ENCODE measurements around the gene TMEM187.

TMEM187 gene

GRCh38 chrX:153953342-153953830 lies 19.2 kb upstream of the TMEM187 start:
- Histone ChIP-seq H3K4me2 (ENCODE audit: low read length) (no peak overlapping the region), H3K9ac (ENCODE audit: low read length) (no peak overlapping the region), H3K4ac (ENCODE audit: low read depth, low read length) (no peak overlapping the region), H3K79me2 (ENCODE audit: control insufficient read depth, insufficient read depth, low read length, poor library complexity) (no peaks in the 10 kb centered on the region), H2AFZ (ENCODE audit: insufficient read depth, low read length, poor library complexity) (no peak overlapping the region), H3K9me3 (ENCODE audit: insufficient read depth, low read depth, low read length) (no peaks in the 10 kb centered on the region), H3K36me3 (ENCODE audit: control insufficient read depth in 1 of 2, insufficient read depth in 2 of 2, low read length in 2 of 2) (peaks cover 97 to 100% of the 10 kb centered on the region in 2 experiments), H3K27ac (ENCODE audit: low read depth, low read length) (no peak overlapping the region), H2BK5ac (ENCODE audit: low read depth, low read length, poor library complexity) (no peak overlapping the region), H3K79me1 (ENCODE audit: low read length) (no peaks in the 10 kb centered on the region), H3K23ac (ENCODE audit: low read length) (no peak overlapping the region), H2BK120ac (ENCODE audit: insufficient read depth, low read length, poor library complexity) (no peak overlapping the region), H4K12ac (ENCODE audit: low read depth, low read length) (no peak overlapping the region), H2AK5ac (ENCODE audit: low read length) (no peak overlapping the region), H3K27me3 (ENCODE audit: insufficient read depth, low read length) (no peaks in the 10 kb centered on the region), H3K4me1 (ENCODE audit: control insufficient read depth in 1 of 2, insufficient read depth in 2 of 2, low read length in 2 of 2) (no peaks in the 10 kb centered on the region), H3K4me3 (ENCODE audit: low read depth, low read length) (no peak overlapping the region), H4K8ac (ENCODE audit: low read depth, low read length) (no peak overlapping the region), H4K91ac (ENCODE audit: low read depth, low read length) (no peak overlapping the region), H3K14ac (ENCODE audit: low read length) (no peak overlapping the region), H2BK12ac (ENCODE audit: low read length) (no peak overlapping the region), H3K18ac (ENCODE audit: low read length) (no peak overlapping the region)
- no CpG with 5 or more reads among the region's 33 CpGs for WGBS (ENCODE audit: extremely low coverage, insufficient coverage, insufficient read length)
- peak; percentile 27 to 88 for DNase-seq

DNA sequence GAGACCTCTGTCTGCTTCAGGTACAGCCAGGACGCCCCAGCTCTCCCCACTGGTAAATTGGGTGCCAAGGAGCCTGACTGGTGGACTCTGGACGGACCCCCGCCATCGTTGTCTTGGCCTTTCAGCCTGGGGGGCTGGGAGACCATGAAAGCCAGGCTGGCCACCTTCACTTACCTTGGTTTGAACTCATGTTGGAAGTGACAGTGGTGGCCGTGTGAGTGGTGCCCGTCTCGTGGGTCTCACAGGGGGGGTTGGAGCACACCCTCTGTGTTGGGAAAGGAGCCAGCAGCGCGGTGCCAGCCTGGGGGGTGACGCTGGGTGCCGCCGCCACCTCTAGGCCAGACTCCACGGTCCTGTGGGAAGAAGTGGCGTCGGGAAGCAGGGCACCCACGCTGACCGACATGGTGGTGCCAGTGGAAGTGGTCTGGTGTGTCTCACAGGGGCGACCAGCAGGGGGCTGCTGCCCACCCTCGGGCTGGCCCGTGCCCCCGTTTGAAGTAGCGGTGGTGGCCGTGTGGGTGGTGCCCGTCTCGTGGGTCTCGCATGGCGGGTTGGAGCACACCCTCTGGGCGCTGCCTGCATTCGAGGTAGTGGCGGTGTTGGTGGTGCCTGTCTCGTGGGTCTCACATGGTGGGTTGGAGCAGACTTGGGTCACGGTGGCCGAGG lies 18.5 kb upstream of the TMEM187 start:
- H3K79me1 ChIP-seq (ENCODE audit: low read length) = no peaks in the 10 kb centered on the region

GRCh38 chrX:153954558-153955227 lies 17.9 kb upstream of the TMEM187 start:
- peaks cover 100% of the 10 kb centered on the region in 2 experiments for H3K36me3 ChIP-seq (ENCODE audit: control insufficient read depth in 1 of 2, insufficient read depth in 2 of 2, low read length in 2 of 2)
- H2BK12ac ChIP-seq (ENCODE audit: low read length) = no peak overlapping the region
- no peak overlapping the region for H3K4ac ChIP-seq (ENCODE audit: low read depth, low read length)
- no peaks in the 10 kb centered on the region for H3K4me1 ChIP-seq (ENCODE audit: control insufficient read depth in 1 of 2, insufficient read depth in 2 of 2, low read length in 2 of 2)
- no peak overlapping the region for H4K91ac ChIP-seq (ENCODE audit: low read depth, low read length)
- H3K23ac ChIP-seq (ENCODE audit: low read length) = no peak overlapping the region
- no peak overlapping the region for H2BK120ac ChIP-seq (ENCODE audit: insufficient read depth, low read length, poor library complexity)
- no peak for DNase-seq
- H3K4me2 ChIP-seq (ENCODE audit: low read length) = no peak overlapping the region
- H3K27ac ChIP-seq (ENCODE audit: low read depth, low read length) = no peak overlapping the region
- H2BK5ac ChIP-seq (ENCODE audit: low read depth, low read length, poor library complexity) = no peak overlapping the region
- H4K12ac ChIP-seq (ENCODE audit: low read depth, low read length) = no peak overlapping the region
- no peak overlapping the region for H2AK5ac ChIP-seq (ENCODE audit: low read length)
- WGBS (ENCODE audit: extremely low coverage, insufficient coverage, insufficient read length) = no CpG with 5 or more reads among the region's 44 CpGs
- H3K14ac ChIP-seq (ENCODE audit: low read length) = no peak overlapping the region
- H3K79me1 ChIP-seq (ENCODE audit: low read length) = no peaks in the 10 kb centered on the region
- H2AFZ ChIP-seq (ENCODE audit: insufficient read depth, low read length, poor library complexity) = no peak overlapping the region
- H3K18ac ChIP-seq (ENCODE audit: low read length) = no peak overlapping the region
- no peak overlapping the region for H4K8ac ChIP-seq (ENCODE audit: low read depth, low read length)
- no peaks in the 10 kb centered on the region for H3K79me2 ChIP-seq (ENCODE audit: control insufficient read depth, insufficient read depth, low read length, poor library complexity)
- H3K9me3 ChIP-seq (ENCODE audit: insufficient read depth, low read depth, low read length) = no peaks in the 10 kb centered on the region
- H3K4me3 ChIP-seq (ENCODE audit: low read depth, low read length) = no peak overlapping the region
- H3K9ac ChIP-seq (ENCODE audit: low read length) = no peak overlapping the region
- no peaks in the 10 kb centered on the region for H3K27me3 ChIP-seq (ENCODE audit: insufficient read depth, low read length)

More for the DNA sequence above, 18.5 kb upstream of the TMEM187 start:
- Histone ChIP-seq H2BK120ac (ENCODE audit: insufficient read depth, low read length, poor library complexity) (no peak overlapping the region), H3K18ac (ENCODE audit: low read length) (no peak overlapping the region), H4K12ac (ENCODE audit: low read depth, low read length) (no peak overlapping the region), H3K4me1 (ENCODE audit: control insufficient read depth in 1 of 2, insufficient read depth in 2 of 2, low read length in 2 of 2) (no peaks in the 10 kb centered on the region), H4K91ac (ENCODE audit: low read depth, low read length) (no peak overlapping the region), H2BK5ac (ENCODE audit: low read depth, low read length, poor library complexity) (no peak overlapping the region), H3K27ac (ENCODE audit: low read depth, low read length) (no peak overlapping the region), H2AFZ (ENCODE audit: insufficient read depth, low read length, poor library complexity) (no peak overlapping the region), H2BK12ac (ENCODE audit: low read length) (no peak overlapping the region), H3K4ac (ENCODE audit: low read depth, low read length) (no peak overlapping the region), H3K9ac (ENCODE audit: low read length) (no peak overlapping the region), H3K27me3 (ENCODE audit: insufficient read depth, low read length) (no peaks in the 10 kb centered on the region), H3K4me3 (ENCODE audit: low read depth, low read length) (no peak overlapping the region), H2AK5ac (ENCODE audit: low read length) (no peak overlapping the region), H3K4me2 (ENCODE audit: low read length) (no peak overlapping the region), H3K14ac (ENCODE audit: low read length) (no peak overlapping the region), H4K8ac (ENCODE audit: low read depth, low read length) (no peak overlapping the region), H3K36me3 (ENCODE audit: control insufficient read depth in 1 of 2, insufficient read depth in 2 of 2, low read length in 2 of 2) (peaks cover 99 to 100% of the 10 kb centered on the region in 2 experiments), H3K23ac (ENCODE audit: low read length) (no peak overlapping the region), H3K9me3 (ENCODE audit: insufficient read depth, low read depth, low read length) (no peaks in the 10 kb centered on the region), H3K79me2 (ENCODE audit: control insufficient read depth, insufficient read depth, low read length, poor library complexity) (no peaks in the 10 kb centered on the region)
- no CpG with 5 or more reads among the region's 33 CpGs for WGBS (ENCODE audit: extremely low coverage, insufficient coverage, insufficient read length)
- no peak for DNase-seq

DNA sequence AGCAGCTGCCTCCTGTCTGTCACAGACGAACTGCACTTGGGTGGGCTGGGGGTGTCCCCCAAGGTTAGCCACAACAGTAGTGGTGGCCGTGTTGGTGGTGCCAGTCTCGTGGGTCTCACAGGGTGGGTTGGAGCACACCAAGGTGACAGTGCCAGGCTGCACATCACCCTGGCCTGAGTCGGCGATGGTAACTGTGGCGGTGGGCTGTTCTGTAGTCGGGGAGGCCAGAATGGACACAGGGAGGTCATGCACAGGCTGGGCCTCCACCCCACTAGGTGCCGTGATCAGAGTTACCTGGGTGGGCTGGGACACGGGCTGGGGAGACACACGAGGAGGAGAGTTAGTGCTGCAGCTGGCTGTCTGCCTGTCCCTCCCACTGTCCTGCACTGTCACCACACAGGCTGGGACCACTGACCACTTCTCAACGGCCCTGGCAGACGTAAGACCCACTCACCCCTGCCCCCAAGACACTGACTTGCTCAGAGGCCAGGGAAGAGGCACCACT lies 17.3 kb upstream of the TMEM187 start:
- Histone ChIP-seq H2BK5ac (ENCODE audit: low read depth, low read length, poor library complexity) (no peak overlapping the region), H3K79me2 (ENCODE audit: control insufficient read depth, insufficient read depth, low read length, poor library complexity) (no peaks in the 10 kb centered on the region), H3K4me3 (ENCODE audit: low read depth, low read length) (no peak overlapping the region), H3K9me3 (ENCODE audit: insufficient read depth, low read depth, low read length) (no peaks in the 10 kb centered on the region), H2AK5ac (ENCODE audit: low read length) (no peak overlapping the region), H2AFZ (ENCODE audit: insufficient read depth, low read length, poor library complexity) (no peak overlapping the region), H3K18ac (ENCODE audit: low read length) (no peak overlapping the region), H2BK120ac (ENCODE audit: insufficient read depth, low read length, poor library complexity) (no peak overlapping the region), H3K9ac (ENCODE audit: low read length) (no peak overlapping the region), H3K27me3 (ENCODE audit: insufficient read depth, low read length) (no peaks in the 10 kb centered on the region), H3K4me2 (ENCODE audit: low read length) (no peak overlapping the region), H4K12ac (ENCODE audit: low read depth, low read length) (no peak overlapping the region), H3K4ac (ENCODE audit: low read depth, low read length) (no peak overlapping the region), H3K23ac (ENCODE audit: low read length) (no peak overlapping the region), H3K36me3 (ENCODE audit: control insufficient read depth in 1 of 2, insufficient read depth in 2 of 2, low read length in 2 of 2) (peaks cover 100% of the 10 kb centered on the region in 2 experiments), H3K14ac (ENCODE audit: low read length) (no peak overlapping the region), H4K8ac (ENCODE audit: low read depth, low read length) (no peak overlapping the region), H3K27ac (ENCODE audit: low read depth, low read length) (no peak overlapping the region), H3K79me1 (ENCODE audit: low read length) (no peaks in the 10 kb centered on the region), H2BK12ac (ENCODE audit: low read length) (no peak overlapping the region), H3K4me1 (ENCODE audit: control insufficient read depth in 1 of 2, insufficient read depth in 2 of 2, low read length in 2 of 2) (no peaks in the 10 kb centered on the region), H4K91ac (ENCODE audit: low read depth, low read length) (no peak overlapping the region)
- WGBS (ENCODE audit: extremely low coverage, insufficient coverage, insufficient read length) = no CpG with 5 or more reads among the region's 12 CpGs
- no peak for DNase-seq
